Measurements from ENCODE around the gene AMZ2. TPM values are rescaled to one million over a fixed set of nuclear protein-coding genes. Genes with fewer than 3 reads are reported as not detected.
"Not testable (repeated sequence)": the region's sequence is repeated elsewhere in the genome, so short reads cannot be mapped to it uniquely, and the experiment has no call there.

AMZ2 gene
- total RNA-seq, 1 donor from 2014 or later: 66.5 TPM

- Mint-ChIP-seq H3K27me3 (ENCODE audit: low read depth) (no peaks in the 10 kb centered on the region), H3K4me1 (ENCODE audit: low read depth) (peaks cover 18% of the 10 kb centered on the region), H3K36me3 (ENCODE audit: low read depth) (no peaks in the 10 kb centered on the region), H3K9me3 (ENCODE audit: low read depth) (no peaks in the 10 kb centered on the region), H3K27ac (ENCODE audit: unreplicated experiment) (no peak overlapping the region), H3K4me3 (ENCODE audit: unreplicated experiment) (peak overlapping the region; percentile 56)
- TF ChIP-seq, protein P1, sequence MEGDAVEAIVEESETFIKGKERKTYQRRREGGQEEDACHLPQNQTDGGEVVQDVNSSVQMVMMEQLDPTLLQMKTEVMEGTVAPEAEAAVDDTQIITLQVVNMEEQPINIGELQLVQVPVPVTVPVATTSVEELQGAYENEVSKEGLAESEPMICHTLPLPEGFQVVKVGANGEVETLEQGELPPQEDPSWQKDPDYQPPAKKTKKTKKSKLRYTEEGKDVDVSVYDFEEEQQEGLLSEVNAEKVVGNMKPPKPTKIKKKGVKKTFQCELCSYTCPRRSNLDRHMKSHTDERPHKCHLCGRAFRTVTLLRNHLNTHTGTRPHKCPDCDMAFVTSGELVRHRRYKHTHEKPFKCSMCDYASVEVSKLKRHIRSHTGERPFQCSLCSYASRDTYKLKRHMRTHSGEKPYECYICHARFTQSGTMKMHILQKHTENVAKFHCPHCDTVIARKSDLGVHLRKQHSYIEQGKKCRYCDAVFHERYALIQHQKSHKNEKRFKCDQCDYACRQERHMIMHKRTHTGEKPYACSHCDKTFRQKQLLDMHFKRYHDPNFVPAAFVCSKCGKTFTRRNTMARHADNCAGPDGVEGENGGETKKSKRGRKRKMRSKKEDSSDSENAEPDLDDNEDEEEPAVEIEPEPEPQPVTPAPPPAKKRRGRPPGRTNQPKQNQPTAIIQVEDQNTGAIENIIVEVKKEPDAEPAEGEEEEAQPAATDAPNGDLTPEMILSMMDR (IDR thresholded peaks at IDR 0.05): no peak
- DNase-seq (ENCODE audit: low spot score): peak; percentile 88
Observed at GRCh38 chr17:68246271-68247028, 1.4 kb upstream of the AMZ2 start.

- peaks cover 18% of the 10 kb centered on the region for H3K4me1 Mint-ChIP-seq (ENCODE audit: low read depth)
- H3K4me3 Mint-ChIP-seq (ENCODE audit: unreplicated experiment): peak overlapping the region; percentile 94
Observed at GRCh38 chr17:68248199-68248825, 469 bp downstream of the AMZ2 start.

GRCh38 chr17:68248891-68249290 lies 1.0 kb downstream of the AMZ2 start:
- H3K4me1 Mint-ChIP-seq (ENCODE audit: low read depth): peaks cover 18% of the 10 kb centered on the region
- no peak for DNase-seq (ENCODE audit: low spot score)
- H3K4me3 Mint-ChIP-seq (ENCODE audit: unreplicated experiment): peak overlapping the region; percentile 94
- TF ChIP-seq, protein P1 (IDR thresholded peaks at IDR 0.05): no peak
- H3K9me3 Mint-ChIP-seq (ENCODE audit: low read depth): no peaks in the 10 kb centered on the region
- H3K27ac Mint-ChIP-seq (ENCODE audit: unreplicated experiment): peak overlapping the region; percentile 95
- peaks cover 6% of the 10 kb centered on the region for H3K36me3 Mint-ChIP-seq (ENCODE audit: low read depth)
- no peaks in the 10 kb centered on the region for H3K27me3 Mint-ChIP-seq (ENCODE audit: low read depth)

More at GRCh38 chr17:68248199-68248825, 469 bp downstream of the AMZ2 start:
- TF ChIP-seq, protein P1 (IDR thresholded peaks at IDR 0.05): no peak
- Mint-ChIP-seq H3K9me3 (ENCODE audit: low read depth) (no peaks in the 10 kb centered on the region), H3K27ac (ENCODE audit: unreplicated experiment) (peak overlapping the region; percentile 95), H3K36me3 (ENCODE audit: low read depth) (peaks cover 6% of the 10 kb centered on the region), H3K27me3 (ENCODE audit: low read depth) (no peaks in the 10 kb centered on the region)
- DNase-seq (ENCODE audit: low spot score): no peak

DNA sequence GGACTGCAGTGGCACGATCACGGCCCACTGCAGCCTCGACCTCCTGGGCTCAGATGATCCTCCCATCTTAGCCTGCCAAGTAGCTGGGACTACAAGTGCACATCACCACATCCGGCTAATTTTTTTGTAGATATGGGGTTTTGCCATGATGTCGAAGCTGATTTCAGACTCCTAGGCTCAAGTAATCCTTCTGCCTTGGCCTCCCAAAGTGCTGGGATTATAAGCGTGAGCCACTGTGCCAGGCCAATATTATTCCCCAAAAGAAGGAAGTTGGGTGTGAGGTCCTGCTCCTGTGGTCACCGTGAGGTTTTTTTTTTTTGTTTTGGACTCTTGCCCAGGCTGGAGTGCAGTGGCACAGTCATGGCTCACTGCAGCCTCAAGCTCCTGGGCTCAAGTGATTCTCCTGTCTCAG lies 1.5 kb downstream of the AMZ2 start:
- Mint-ChIP-seq H3K36me3 (ENCODE audit: low read depth) (peaks cover 10% of the 10 kb centered on the region), H3K4me1 (ENCODE audit: low read depth) (peaks cover 18% of the 10 kb centered on the region), H3K9me3 (ENCODE audit: low read depth) (no peaks in the 10 kb centered on the region), H3K4me3 (ENCODE audit: unreplicated experiment) (peak overlapping the region; percentile 94), H3K27ac (ENCODE audit: unreplicated experiment) (no peak overlapping the region), H3K27me3 (ENCODE audit: low read depth) (no peaks in the 10 kb centered on the region)
- peak; percentile 7 for DNase-seq (ENCODE audit: low spot score)
- TF ChIP-seq, protein P1 (IDR thresholded peaks at IDR 0.05): no peak

GRCh38 chr17:68253426-68253825 lies 5.6 kb downstream of the AMZ2 start:
- not testable (repeated sequence) for DNase-seq (ENCODE audit: low spot score); H3K9me3 Mint-ChIP-seq (ENCODE audit: low read depth); H3K27me3 Mint-ChIP-seq (ENCODE audit: low read depth); H3K4me3 Mint-ChIP-seq (ENCODE audit: unreplicated experiment); H3K27ac Mint-ChIP-seq (ENCODE audit: unreplicated experiment)
- Mint-ChIP-seq H3K36me3 (ENCODE audit: low read depth) (peaks cover 23% of the 10 kb centered on the region), H3K4me1 (ENCODE audit: low read depth) (peaks cover 16% of the 10 kb centered on the region)
